ENCODE results near the gene SLX9. TPM values are rescaled to one million over a fixed set of nuclear protein-coding genes. Genes with fewer than 3 reads are reported as not detected.
"Not testable (repeated sequence)": the region's sequence is repeated elsewhere in the genome, so short reads cannot be mapped to it uniquely, and the experiment has no call there.

SLX9 gene
- total RNA-seq, 1 experiment from 2014 or later: 31.3 TPM

GRCh38 chr21:44902268-44903049, 37.4 kb upstream of the SLX9 start:
- no peak for DNase-seq (ENCODE audit: low spot score)

GRCh38 chr21:44903050-44903685, 36.7 kb upstream of the SLX9 start:
- DNase-seq (ENCODE audit: low spot score): no peak

- DNase-seq (ENCODE audit: low spot score): no peak
Measured at GRCh38 chr21:44903689-44904088, 36.1 kb upstream of the SLX9 start.

- no peak for DNase-seq (ENCODE audit: low spot score)
Measured at GRCh38 chr21:44904141-44904923, 35.5 kb upstream of the SLX9 start.

- no peak for DNase-seq (ENCODE audit: low spot score)
Measured at GRCh38 chr21:44905016-44905727, 34.7 kb upstream of the SLX9 start.

GRCh38 chr21:44905728-44906090, 34.1 kb upstream of the SLX9 start:
- DNase-seq (ENCODE audit: low spot score): no peak

GRCh38 chr21:44907225-44907965, 32.4 kb upstream of the SLX9 start:
- no peak for DNase-seq (ENCODE audit: low spot score)

- no peak for DNase-seq (ENCODE audit: low spot score)
Measured at GRCh38 chr21:44907966-44908895, 31.6 kb upstream of the SLX9 start.

GRCh38 chr21:44908908-44909307, 30.9 kb upstream of the SLX9 start:
- DNase-seq (ENCODE audit: low spot score): no peak

- no peak for DNase-seq (ENCODE audit: low spot score)
Measured at GRCh38 chr21:44909719-44910118, 30.1 kb upstream of the SLX9 start.

GRCh38 chr21:44910229-44911067, 29.4 kb upstream of the SLX9 start:
- no peak for DNase-seq (ENCODE audit: low spot score)

- DNase-seq (ENCODE audit: low spot score): no peak
Measured at GRCh38 chr21:44911068-44911383, 28.8 kb upstream of the SLX9 start.

- DNase-seq (ENCODE audit: low spot score): peak; percentile 44
Measured at GRCh38 chr21:44911384-44912157, 28.3 kb upstream of the SLX9 start.

- no peak for DNase-seq (ENCODE audit: low spot score)
Measured at GRCh38 chr21:44912158-44912473, 27.7 kb upstream of the SLX9 start.

GRCh38 chr21:44912506-44913412, 27.1 kb upstream of the SLX9 start:
- not testable (repeated sequence) for DNase-seq (ENCODE audit: low spot score)

GRCh38 chr21:44913425-44914175, 26.2 kb upstream of the SLX9 start:
- DNase-seq (ENCODE audit: low spot score): no peak
